Tibial artery (tissue), 4 donors: ENCODE data around the gene HSD3B2.

Experiments
- DNase-seq, 2 donors: peaks; one replicate each; pipeline ENCODE4 v3.0.0-alpha.2; 2019
- H3K27ac ChIP-seq, 2 donors: fragments of 200-600 bp; sonication (generic) in 1 of 2; 1 replicate in 1 of 2; 2 replicates in 1 of 2; pipeline ENCODE4 v1.5.1; 2018 to 2019; ENCODE audit warnings: mild to moderate bottlenecking in 1 of 2
- H3K27me3 ChIP-seq, 2 donors: fragments of 200-600 bp; sonication (generic) in 1 of 2; one replicate each; pipeline versions ENCODE4 v1.5.1 to v1.6.0; 2016 to 2019
- H3K36me3 ChIP-seq, 3 donors: fragments of 200-600 bp; sonication (generic) in 2 of 3; one replicate each; pipeline ENCODE4 v1.5.1; 2016 to 2019; ENCODE audit warnings: mild to moderate bottlenecking in 2 of 3
- H3K4me1 ChIP-seq, 4 donors: fragments of 200-600 bp; sonication (generic) in 2 of 4; 1 replicate in 3 of 4; 2 replicates in 1 of 4; pipeline ENCODE4 v1.5.1; 2016 to 2019
- H3K4me3 ChIP-seq, 2 donors: fragments of 200-600 bp; sonication (generic) in 1 of 2; 1 replicate in 1 of 2; 2 replicates in 1 of 2; pipeline ENCODE4 v1.5.1; 2018 to 2019; ENCODE audit warnings: mild to moderate bottlenecking in 2 of 2
- H3K9me3 ChIP-seq, 3 donors: fragments of 200-600 bp; sonication (generic) in 1 of 3; one replicate each; pipeline ENCODE4 v1.5.1; 2016 to 2019
- CTCF ChIP-seq, 2 experiments: fragments of 200-600 bp in 1 of 2; fragments of 450-650 bp in 1 of 2; IDR thresholded peaks; one replicate each; pipeline ENCODE4 v1.5.1; 2017 to 2019; ENCODE audit warnings: antibody characterized with exemption in 2 of 2, mild to moderate bottlenecking in 1 of 2, moderate library complexity in 1 of 2
- intact Hi-C: fragments of 100-400 bp; cut with DNase I; formaldehyde crosslinking; loops from one replicate; pipeline ENCODE4 v1.15.0; 2023; ENCODE audit warnings: low total_unique reads

The HSD3B2 gene

DNA sequence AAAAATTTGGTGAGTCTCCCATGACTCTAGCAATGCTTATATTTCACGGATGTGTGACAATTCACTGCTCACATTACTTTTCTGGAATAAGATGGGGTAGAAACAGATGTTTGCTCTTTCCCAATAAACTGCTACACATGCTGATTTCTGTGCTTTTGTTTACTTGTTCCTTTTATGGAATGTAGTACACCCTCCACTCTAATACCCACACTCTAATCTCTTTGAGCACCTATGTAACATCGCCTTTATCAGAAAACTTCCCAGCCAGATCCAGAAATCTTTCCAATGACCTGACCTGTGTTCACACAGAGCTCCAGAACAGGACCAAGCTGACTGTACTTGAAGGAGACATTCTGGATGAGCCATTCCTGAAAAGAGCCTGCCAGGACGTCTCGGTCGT is 4.2 kb downstream of the HSD3B2 start:
- no peak for TF ChIP-seq CTCF (IDR thresholded peaks at IDR 0.05)
- intact Hi-C loops: no loop called here

DNA sequence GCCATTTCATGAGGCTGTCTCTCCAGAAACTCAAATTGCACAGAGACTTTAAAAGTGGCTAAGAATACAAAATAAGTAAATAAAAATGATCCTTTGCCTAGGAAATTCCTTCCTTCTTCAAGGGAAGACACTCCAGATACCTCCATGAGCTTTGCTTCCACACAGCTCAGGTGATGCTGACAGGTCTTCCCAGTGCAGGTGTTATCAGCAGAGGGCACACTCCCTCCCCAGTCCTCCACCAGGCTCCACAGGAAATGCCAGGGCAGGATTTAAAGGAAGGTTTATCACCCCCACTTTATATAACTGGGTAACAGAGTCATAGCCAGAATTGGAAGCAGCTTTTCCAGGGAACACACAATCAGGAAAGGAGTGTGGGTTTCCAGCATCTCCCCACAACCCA is 5.7 kb downstream of the HSD3B2 start:
- no peak for TF ChIP-seq CTCF (IDR thresholded peaks at IDR 0.05)
- Histone ChIP-seq H3K4me1 (no peaks in the 10 kb centered on the region), H3K27ac (no peak overlapping the region), H3K4me3 (no peak overlapping the region), H3K27me3 (no peaks in the 10 kb centered on the region), H3K36me3 (no peaks in the 10 kb centered on the region), H3K9me3 (no peaks in the 10 kb centered on the region)
- DNase-seq: no peak
- intact Hi-C loops: no loop called here

More for the DNA sequence above, 4.2 kb downstream of the HSD3B2 start:
- H3K9me3 ChIP-seq: no peaks in the 10 kb centered on the region
- no peak for DNase-seq
- no peak overlapping the region for H3K4me3 ChIP-seq
- no peaks in the 10 kb centered on the region for H3K4me1 ChIP-seq
- H3K27me3 ChIP-seq: no peaks in the 10 kb centered on the region
- no peaks in the 10 kb centered on the region for H3K36me3 ChIP-seq
- no peak overlapping the region for H3K27ac ChIP-seq

- intact Hi-C loops: no loop called here
- TF ChIP-seq CTCF (IDR thresholded peaks at IDR 0.05): no peak
- H3K36me3 ChIP-seq: no peaks in the 10 kb centered on the region
- H3K4me1 ChIP-seq: no peaks in the 10 kb centered on the region
- no peak overlapping the region for H3K4me3 ChIP-seq
- DNase-seq: no peak
- H3K27me3 ChIP-seq: no peaks in the 10 kb centered on the region
- no peaks in the 10 kb centered on the region for H3K9me3 ChIP-seq
- H3K27ac ChIP-seq: no peak overlapping the region
These were observed 7.7 kb downstream of the HSD3B2 start for GRCh38 chr1:119422631-119423030.

DNA sequence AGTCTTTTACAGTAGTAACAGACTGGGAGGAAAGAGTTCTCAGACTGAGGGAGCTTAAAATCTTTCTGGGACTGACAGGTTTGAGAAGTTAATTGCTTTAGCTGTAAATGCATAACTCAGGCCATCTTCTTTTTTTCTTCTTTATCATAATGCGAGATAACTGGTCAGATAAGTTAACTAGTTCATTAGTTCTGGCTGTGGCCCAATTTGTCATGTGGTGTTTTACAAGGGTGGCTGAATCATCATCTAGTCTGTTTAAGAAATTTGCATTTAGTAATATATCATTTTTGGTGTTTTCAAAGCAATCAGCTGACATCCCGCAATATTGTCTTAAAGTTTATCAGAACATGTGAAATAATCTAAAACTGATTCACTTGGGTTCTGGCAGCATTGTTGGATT is 14.0 kb downstream of the HSD3B2 start:
- no peaks in the 10 kb centered on the region for H3K27me3 ChIP-seq
- no peak for TF ChIP-seq CTCF (IDR thresholded peaks at IDR 0.05)
- DNase-seq: no peak
- no peak overlapping the region for H3K27ac ChIP-seq
- no peaks in the 10 kb centered on the region for H3K36me3 ChIP-seq
- no peaks in the 10 kb centered on the region for H3K4me1 ChIP-seq
- intact Hi-C loops: no loop called here
- no peaks in the 10 kb centered on the region for H3K9me3 ChIP-seq
- H3K4me3 ChIP-seq: no peak overlapping the region

DNA sequence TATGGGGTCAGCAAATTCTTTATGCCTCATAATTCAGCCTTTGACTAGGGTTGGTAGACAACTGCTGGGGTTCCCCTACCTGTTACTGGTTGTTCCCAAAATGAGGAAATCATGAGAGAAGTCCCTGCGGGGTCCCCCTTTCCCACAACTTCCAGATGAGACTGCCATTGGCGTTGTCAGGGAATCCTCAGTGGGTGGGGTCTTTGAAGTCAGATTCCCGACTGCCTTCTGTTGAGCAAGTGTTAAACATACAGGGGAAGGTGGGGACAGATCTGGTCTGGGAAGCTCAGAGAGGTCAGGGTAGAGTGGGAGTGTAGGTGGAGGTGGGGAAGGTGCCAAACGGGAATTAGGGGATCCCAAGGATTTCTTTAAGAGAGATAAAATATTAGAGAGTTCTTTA is 14.7 kb downstream of the HSD3B2 start:
- no peaks in the 10 kb centered on the region for H3K9me3 ChIP-seq
- H3K4me3 ChIP-seq: no peak overlapping the region
- no peaks in the 10 kb centered on the region for H3K4me1 ChIP-seq
- no peaks in the 10 kb centered on the region for H3K27me3 ChIP-seq
- H3K27ac ChIP-seq: no peak overlapping the region
- no peaks in the 10 kb centered on the region for H3K36me3 ChIP-seq
- DNase-seq: no peak
- intact Hi-C loops: no loop called here
- no peak for TF ChIP-seq CTCF (IDR thresholded peaks at IDR 0.05)

GRCh38 chr1:119430486-119430885 is 15.5 kb downstream of the HSD3B2 start:
- Histone ChIP-seq H3K4me3 (no peak overlapping the region), H3K9me3 (no peaks in the 10 kb centered on the region), H3K27ac (no peak overlapping the region), H3K36me3 (no peaks in the 10 kb centered on the region), H3K4me1 (no peaks in the 10 kb centered on the region), H3K27me3 (no peaks in the 10 kb centered on the region)
- intact Hi-C loops: no loop called here
- no peak for DNase-seq
- TF ChIP-seq CTCF (IDR thresholded peaks at IDR 0.05): no peak
